HG03457 (cell line): ENCODE results near the gene ZBTB9.

Experiments used
- ATAC-seq: cut with Tn5 transposase; IDR thresholded peaks from one replicate; pipeline ENCODE4 v1.9.1; 2021; ENCODE audit warnings: moderate number of reproducible peaks; ENCODE audit not compliant: unreplicated experiment

Gene ZBTB9, protein sequence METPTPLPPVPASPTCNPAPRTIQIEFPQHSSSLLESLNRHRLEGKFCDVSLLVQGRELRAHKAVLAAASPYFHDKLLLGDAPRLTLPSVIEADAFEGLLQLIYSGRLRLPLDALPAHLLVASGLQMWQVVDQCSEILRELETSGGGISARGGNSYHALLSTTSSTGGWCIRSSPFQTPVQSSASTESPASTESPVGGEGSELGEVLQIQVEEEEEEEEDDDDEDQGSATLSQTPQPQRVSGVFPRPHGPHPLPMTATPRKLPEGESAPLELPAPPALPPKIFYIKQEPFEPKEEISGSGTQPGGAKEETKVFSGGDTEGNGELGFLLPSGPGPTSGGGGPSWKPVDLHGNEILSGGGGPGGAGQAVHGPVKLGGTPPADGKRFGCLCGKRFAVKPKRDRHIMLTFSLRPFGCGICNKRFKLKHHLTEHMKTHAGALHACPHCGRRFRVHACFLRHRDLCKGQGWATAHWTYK

DNA sequence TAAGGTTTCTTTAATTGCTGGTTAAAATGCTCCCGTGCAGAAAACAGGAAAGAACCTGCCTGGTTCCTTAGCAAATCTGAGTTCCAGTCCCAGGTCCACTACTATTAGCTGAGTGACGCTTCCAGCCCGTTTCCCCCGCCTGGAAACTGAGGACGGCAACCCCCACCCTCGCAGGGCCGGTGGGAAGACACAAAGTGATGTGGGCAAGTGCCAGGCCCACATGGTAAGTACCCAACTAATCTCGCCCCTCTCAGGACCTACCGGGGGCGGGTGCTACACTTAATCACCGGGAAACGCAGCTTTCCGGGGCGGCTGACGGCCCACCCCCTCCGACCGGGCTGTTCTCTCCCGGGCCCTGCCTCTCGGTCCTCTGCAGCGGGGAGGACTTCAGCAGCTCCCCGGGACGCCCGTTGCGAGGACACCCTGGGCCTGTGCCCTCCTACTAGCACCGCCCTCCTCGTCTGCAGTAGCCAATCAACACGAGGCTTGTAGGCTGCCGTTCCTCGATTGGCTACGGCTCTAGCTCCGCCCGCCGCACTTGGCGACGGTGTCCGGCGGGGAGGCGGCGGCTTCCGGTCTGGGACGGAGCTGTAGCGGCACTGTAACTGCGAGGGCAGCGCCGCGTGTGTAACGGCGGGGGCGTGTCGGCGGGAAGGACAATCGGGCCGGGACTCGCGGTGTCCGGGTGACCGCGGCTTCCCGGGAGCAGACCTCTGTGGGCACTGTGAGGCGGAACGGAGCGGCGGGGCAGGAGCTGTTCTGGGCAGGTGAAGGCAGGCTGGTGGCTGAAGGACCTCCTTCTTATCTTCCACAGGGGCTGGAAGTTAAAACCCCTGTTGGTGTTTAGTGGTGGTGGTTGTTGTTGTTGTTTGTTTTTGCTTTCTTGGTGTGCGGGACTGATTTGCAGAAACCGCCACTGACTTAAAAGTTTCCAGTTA lies at the start of gene ZBTB9:
Gene ZBTB9, plus strand, starts transcription at position 568 of the 938 bp plus-strand sequence. CDS start 525 bp downstream, outside the sequence.
- peak; percentile 89 for ATAC-seq

DNA sequence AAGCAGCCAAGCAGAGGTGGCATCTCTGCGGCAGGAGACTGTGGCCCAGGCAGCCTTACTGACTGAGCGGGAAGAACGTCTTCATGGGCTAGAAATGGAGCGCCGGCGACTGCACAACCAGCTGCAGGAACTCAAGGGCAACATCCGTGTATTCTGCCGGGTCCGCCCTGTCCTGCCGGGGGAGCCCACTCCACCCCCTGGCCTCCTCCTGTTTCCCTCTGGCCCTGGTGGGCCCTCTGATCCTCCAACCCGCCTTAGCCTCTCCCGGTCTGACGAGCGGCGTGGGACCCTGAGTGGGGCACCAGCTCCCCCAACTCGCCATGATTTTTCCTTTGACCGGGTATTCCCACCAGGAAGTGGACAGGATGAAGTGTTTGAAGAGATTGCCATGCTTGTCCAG lies 49.5 kb upstream of the ZBTB9 start:
- ATAC-seq, result no peak

DNA sequence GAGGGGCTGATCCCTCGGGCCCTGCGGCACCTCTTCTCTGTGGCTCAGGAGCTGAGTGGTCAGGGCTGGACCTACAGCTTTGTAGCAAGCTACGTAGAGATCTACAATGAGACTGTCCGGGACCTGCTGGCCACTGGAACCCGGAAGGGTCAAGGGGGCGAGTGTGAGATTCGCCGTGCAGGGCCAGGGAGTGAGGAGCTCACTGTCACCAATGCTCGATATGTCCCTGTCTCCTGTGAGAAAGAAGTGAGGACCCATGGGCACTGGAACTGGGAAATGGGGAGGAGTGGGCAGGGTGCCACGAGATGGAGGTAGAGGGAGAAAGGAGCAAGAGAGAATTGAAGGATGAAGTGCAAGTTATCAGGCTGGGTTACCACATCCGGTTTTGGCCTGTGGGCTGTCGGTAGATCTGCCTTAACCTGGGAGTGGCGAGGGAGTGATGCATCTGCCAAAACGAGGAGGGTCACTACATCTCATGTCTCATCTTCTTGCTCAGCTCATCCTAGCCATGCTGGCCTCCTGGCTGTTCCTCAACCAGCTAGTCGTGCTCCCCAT lies 48.9 kb upstream of the ZBTB9 start:
- ATAC-seq, result no peak

DNA sequence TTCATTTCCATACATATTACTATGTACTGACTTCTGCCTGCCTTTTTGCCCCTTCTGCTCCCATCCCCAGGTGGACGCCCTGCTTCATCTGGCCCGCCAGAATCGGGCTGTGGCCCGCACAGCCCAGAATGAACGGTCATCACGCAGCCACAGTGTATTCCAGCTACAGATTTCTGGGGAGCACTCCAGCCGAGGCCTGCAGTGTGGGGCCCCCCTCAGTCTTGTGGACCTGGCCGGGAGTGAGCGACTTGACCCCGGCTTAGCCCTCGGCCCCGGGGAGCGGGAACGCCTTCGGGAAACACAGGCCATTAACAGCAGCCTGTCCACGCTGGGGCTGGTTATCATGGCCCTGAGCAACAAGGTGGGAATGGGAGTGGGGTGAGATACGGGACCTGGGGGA lies 48.2 kb upstream of the ZBTB9 start:
- no peak for ATAC-seq

DNA sequence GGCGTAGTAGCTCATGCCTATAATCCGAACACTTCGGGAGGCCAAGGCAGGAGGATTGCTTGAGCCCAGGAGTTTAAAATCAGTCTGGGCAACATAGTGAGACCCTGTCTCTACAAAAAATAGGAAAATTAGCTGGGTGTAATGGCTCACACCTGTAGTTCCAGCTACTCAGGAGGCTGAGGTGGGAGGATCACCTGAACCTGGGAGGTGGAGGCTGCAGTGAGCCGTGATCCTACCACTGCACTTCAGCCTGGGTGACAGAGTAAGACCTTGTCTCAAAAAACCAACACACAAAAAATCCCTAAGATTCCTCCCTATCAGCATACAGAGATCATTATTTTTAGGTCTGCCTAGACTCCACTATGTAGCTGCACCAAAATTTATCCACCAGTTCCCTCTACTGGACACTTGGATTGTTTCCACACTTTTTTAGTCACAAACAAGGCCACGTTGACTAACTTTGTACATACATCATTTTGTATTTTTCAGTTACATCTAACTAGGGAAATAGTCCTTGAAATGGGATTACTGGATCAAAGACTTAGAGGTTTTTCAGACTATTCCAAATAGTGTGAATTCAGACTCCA lies 47.2 kb upstream of the ZBTB9 start:
- ATAC-seq, result no peak

DNA sequence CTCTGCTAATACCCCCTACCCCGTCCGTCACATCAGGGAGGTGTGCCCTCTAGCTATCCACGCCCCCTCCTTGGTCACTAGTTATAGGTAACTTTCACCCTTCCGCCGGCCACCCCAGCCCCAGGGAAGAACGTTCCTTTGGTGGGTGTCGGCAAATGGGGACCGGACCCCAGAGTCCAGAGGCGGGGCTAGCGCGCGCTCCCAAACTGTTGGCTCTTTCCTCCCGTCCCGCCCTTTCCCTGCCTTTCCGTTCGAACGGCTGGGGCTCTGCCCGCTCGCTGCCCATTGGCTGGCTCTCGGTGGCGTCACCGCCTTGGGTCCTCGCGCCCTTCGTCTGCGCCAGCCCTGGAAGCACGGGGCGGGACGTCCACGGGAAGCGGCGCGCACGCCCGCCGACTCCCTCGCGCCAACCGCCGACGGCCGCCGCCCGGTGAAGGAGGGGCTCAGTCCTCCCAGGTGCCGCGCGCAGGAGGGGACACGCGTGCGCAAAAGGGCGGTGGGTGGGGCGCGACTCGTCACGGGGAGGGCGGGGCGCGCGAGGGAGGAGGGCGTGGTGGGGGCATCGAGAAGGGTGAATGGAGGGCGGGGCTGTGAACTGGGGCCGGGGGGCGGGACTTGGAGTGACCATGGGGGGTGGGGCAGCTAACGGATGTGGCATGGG lies 44.2 kb upstream of the ZBTB9 start:
- peak; percentile 66 for ATAC-seq

DNA sequence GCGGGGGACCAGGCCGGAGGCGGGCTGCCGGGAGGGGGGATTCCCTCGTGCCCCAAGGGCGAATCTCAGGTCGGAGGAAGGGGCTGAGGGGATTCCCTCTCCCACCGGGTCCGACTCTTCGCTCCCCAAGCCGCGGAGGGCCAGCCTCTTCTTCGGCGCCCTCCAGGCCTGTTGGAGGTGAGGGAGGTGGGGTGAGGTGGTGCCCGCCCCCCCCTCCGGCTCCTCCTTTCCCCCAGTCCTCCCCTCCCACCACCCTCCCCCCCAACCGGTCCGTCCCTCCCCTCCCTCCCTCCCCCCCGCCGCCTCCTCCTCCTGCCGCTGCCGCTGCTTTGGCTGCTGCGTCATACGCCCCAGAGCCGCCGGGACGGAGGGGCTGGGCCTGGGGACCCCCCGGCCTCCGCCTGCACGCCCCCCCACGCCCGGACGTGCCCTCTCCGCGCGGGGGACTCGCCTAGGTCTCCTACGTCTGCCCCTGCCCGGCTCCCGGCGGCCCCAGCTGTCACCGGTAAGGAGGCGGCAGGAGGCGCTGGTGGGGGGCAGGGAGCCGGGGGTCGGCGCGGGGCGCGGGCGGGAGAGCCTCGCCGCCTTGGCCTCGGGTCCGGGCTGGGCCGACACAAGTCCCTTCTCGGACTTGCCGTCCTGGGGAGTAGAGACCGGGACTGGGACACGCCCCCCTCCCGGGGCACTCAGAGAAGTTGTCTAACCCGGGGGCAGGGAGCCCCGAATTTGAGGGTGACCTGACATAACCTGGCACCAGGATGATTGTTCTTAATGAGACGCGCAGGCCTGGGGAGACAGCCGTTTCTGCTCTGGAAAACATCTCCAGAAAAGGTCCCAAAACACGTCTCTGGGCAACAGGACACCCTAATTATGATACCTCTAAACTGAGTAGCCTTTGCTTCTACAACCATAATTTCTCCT lies 43.4 kb upstream of the ZBTB9 start, which contains the start of gene PHF1:
Gene PHF1, plus strand, starts transcription at position 304 of the 921 bp plus-strand sequence. CDS start 1,250 bp downstream, outside the sequence.
- peak; percentile 31 for ATAC-seq

DNA sequence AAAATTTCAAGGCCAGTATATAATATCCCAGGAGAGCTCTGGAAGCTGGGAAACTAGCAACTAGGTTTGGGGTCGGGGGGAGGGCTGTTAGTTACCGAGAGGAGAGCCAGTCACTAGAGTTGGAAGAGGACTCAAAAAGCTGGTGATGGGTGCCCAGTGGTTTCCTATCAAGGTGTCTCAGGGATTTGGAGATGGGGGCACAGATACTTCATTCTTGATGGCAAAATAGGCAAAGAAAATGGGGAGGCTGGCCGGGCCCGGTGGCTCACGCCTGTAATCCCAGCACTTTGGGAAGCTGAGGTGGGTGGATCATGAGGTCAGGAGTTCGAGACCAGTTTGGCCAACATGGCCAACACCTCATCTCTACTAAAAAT lies 42.8 kb upstream of the ZBTB9 start:
- no peak for ATAC-seq

DNA sequence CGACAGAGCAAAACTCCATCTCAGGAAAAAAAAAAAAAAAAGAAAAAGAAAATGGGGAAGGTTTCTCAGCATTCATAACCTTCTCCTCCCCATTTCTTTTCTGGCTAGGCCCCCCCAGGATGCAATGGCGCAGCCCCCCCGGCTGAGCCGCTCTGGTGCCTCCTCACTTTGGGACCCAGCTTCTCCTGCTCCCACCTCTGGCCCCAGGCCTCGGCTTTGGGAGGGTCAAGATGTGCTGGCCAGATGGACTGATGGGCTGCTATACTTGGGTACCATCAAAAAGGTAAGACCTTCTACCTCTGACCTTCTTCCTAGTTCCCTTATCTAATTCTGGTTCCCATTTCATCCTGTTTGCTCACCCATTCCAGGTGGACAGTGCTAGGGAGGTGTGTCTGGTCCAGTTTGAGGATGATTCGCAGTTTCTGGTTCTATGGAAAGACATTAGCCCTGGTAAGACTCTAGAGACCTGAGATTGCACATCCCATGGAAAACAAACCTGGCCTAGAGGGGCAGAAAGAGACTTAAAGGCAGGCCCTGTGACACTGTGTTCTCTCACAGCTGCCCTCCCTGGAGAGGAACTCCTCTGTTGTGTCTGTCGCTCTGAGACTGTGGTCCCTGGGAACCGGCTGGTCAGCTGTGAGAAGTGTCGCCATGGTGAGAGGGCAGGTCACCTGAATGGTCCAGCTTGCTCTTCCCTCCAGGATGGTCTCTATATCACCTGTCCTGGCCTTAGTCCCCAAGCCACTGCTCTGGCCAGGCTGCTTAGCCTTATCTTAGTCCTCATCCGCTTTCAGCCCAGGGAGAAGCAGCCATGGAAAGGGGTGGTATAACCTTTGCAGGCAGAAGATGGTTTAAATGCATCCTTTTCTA lies 42.0 kb upstream of the ZBTB9 start:
- no peak for ATAC-seq

DNA sequence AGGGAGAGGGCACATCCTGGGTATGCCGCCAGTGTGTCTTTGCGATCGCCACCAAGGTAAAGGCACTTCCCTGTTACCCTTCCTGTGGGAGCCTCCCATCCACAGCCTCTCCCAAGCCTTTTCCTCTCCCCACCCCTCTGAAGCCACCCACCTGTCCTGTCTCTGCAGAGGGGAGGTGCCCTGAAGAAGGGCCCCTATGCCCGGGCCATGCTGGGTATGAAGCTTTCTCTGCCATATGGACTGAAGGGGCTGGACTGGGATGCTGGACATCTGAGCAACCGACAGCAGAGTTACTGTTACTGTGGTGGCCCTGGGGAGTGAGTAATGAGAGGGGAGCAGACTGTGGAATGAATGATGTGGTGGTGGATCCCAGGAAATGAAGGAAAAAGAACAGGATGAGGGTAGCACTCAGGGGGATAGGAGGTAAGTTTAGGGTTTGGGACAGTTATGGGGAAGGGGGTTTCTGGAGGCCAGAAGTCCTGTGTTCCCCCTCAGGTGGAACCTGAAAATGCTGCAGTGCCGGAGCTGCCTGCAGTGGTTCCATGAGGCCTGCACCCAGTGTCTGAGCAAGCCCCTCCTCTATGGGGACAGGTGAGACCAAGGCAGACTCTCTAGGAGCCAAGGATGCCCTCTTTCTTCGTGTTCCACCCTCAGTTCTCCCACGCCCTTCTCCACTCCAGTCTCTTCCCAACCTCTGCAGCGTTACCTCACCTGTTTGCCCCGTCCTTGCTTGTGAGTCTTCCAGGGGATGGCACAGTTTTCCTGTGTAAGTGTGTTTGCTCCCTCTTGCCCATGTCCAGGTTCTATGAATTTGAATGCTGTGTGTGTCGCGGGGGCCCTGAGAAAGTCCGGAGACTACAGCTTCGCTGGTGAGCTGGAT lies 40.9 kb upstream of the ZBTB9 start:
- no peak for ATAC-seq

DNA sequence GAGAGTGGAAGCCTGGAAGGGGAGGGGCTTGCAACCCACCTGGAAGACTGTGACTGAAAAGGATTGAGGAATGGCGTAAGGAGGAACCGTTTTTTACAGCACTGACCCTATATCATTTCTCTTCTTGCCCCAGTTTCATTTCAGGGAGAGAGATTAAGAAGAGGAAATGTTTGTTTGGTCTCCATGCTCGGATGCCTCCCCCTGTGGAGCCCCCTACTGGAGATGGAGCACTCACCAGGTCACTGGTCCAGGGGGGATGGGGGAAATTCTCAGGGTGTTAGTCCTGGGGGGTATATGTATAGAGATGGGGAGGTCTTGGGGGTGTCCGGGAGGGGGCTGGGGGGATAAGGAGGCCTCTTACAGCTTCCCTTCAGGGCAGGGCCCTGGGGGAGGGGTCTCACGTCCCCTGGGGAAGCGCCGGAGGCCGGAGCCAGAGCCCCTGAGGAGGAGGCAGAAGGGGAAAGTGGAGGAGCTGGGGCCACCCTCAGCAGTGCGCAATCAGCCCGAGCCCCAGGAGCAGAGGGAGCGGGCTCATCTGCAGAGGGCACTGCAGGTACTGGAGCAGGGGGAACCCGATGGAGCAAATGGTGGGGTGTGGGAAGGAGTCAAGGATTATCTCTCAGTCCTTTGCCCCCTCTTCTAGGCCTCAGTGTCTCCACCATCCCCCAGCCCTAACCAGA lies 39.6 kb upstream of the ZBTB9 start:
- ATAC-seq, result no peak

DNA sequence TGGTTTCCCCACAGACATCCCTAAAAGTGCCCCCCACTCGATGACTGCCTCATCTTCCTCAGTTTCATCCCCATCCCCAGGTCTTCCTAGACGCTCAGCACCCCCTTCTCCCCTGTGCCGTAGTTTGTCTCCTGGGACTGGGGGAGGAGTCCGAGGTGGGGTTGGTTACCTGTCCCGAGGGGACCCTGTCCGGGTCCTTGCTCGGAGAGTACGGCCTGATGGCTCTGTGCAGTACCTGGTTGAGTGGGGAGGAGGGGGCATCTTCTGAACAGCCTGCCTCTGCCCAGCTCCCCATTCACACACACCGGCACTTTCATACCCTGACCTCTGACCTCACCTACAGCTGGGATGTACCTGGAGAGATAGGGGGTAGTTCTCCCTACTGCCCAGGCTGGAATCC lies 38.5 kb upstream of the ZBTB9 start:
- no peak for ATAC-seq

DNA sequence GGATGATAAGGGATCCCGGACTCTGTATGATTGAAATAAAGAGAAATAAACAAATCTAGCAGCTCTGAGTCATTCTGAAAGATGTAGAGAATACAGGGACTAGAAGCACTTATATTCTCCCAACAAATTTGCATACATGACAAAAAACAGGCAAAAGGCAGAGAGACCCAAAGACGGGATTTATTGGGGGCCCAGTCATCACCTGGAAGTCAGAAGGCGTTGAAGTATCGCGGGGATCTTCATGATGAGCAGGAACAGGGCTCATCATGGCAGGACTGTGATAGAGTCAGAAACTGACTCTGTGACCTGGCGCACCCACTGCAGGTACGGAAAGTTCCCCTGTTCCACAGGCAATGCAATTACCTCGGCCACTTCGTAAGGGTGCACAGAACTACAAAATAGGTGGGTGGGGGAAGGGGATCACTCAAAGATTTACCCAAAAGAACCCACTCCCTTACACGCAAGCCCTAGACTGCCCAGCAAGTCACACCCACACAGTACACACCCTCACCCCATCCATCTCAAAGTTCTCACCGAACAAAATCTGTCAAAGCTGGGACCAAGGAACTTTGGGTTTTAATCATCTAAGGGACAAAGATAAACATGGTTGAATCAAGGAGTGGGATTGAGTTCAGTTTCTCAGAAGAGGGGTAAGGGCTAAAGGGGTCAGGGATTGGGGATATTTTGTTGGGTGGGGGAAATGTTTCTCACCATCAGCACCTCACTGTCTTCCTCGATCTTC lies 37.8 kb upstream of the ZBTB9 start:
- ATAC-seq, result no peak

DNA sequence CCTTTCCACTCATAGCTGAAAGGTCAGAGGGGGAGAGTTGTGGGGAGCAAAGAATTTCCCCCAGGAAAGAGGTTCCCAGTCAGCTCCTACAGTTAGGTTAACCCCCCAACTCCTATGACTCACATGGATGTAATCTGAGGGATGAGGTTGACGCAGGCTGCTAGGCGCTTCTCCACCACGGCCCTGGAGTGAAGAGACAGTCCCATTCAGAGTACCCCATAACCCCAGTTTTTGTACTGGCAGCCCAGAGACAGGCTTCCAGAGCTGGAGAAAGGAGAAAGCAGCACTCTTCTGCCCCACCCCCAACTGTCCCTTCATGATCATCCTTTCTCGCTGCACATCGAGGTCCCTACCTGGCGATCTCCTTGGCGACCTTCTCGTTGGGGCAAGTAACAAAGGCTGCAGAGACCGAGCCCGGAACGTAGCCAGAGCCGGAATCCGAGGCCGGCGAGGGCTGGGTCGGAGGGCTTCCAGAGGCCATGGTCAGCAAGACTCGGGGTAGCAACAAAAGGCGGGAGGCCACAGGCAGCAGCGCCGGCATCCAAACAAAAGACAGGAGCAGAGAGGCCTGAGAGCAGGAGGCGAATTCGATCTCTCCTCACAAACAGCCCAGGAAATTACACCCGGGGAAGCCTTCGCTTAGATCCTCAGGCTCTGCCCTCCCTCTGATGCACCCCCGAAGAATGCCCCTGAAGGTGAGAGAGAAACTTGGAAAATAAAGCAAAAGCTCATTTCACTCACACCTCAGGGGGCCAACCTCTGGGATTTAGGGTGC lies 37.1 kb upstream of the ZBTB9 start:
- no peak for ATAC-seq

DNA sequence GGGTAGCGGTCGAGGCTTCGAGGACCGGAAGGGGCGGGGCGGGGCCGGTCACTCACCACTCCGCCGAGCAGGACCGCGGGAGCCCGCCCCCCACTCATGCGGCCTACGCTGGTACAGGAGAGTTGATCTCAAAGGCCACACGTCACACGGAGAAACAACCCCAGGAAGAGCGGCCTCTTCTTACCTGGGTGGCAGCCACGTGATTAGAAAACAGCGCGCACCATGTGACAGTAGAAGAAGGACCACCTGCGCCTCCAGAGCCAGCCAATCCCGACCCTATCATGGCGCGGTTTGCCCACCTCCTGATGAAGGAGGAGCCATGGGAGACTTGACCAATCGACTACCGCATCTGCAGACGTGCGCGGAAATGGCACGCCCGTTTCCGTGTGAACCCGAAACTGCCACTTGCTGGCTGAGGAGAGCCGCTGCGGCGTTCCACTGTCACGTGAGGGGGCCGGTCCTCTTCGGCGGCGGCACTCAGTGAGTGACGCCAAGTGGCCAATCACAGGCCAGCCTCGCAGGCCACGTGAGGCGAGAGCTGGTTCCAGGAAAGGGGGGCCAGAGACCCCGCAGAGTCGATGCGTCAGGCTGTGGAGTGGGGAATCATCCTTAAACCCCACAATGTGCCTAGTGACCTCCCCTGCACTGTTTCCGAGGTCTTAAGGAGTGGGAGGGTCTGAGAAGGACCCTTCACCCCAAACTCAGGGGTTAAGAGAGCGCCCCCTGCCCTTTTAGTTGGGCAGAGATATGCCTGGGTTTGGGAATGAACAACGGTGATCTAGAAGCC lies 36.3 kb upstream of the ZBTB9 start, which contains the start of gene CUTA:
Gene CUTA, minus strand, starts transcription at position 205 of the 787 bp plus-strand sequence. Its CDS starts 107 bp downstream, at position 98.
- ATAC-seq, result peak; percentile 66
